Subcutaneous abdominal adipose tissue (tissue), 5 donors: ENCODE results near the gene LACC1.
A peak's percentile ranks its signal among the peaks of the same experiment; 100 is the strongest.

Experiments used
- H3K27ac ChIP-seq: one replicate; pipeline ENCODE4 v1.7.0; 2013; ENCODE audit warnings: low read depth, mild to moderate bottlenecking, inconsistent platforms, low read length, moderate library complexity
- H3K27me3 ChIP-seq, 5 donors: one replicate each; pipeline ENCODE4 v1.7.0; 2013; ENCODE audit warnings: low read length in 5 of 5, inconsistent platforms in 1 of 5; ENCODE audit not compliant: control insufficient read depth in 5 of 5, insufficient read depth in 4 of 5
- H3K36me3 ChIP-seq, 5 donors: one replicate each; pipeline ENCODE4 v1.7.0; 2013; ENCODE audit warnings: low read length in 5 of 5; ENCODE audit not compliant: control insufficient read depth in 5 of 5, insufficient read depth in 5 of 5
- H3K4me1 ChIP-seq, 5 donors: one replicate each; pipeline ENCODE4 v1.7.0; 2013; ENCODE audit warnings: low read length in 5 of 5, mild to moderate bottlenecking in 3 of 5, moderate library complexity in 1 of 5; ENCODE audit not compliant: control insufficient read depth in 5 of 5, insufficient read depth in 5 of 5
- H3K4me3 ChIP-seq, 5 donors: one replicate each; pipeline ENCODE4 v1.7.0; 2013; ENCODE audit warnings: low read length in 5 of 5, low read depth in 1 of 5
- H3K9ac ChIP-seq, 5 donors: one replicate each; pipeline ENCODE4 v1.7.0; 2013; ENCODE audit warnings: low read length in 5 of 5, mild to moderate bottlenecking in 4 of 5, moderate library complexity in 3 of 5
- H3K9me3 ChIP-seq, 5 donors: one replicate each; pipeline ENCODE4 v1.7.0; 2013; ENCODE audit warnings: low read length in 5 of 5; ENCODE audit not compliant: control insufficient read depth in 5 of 5
- donor health status: healthy.
- donor health status: healthy.
- donor health status: healthy.
- donor health status: healthy.
- donor health status: healthy.

The LACC1 gene

DNA sequence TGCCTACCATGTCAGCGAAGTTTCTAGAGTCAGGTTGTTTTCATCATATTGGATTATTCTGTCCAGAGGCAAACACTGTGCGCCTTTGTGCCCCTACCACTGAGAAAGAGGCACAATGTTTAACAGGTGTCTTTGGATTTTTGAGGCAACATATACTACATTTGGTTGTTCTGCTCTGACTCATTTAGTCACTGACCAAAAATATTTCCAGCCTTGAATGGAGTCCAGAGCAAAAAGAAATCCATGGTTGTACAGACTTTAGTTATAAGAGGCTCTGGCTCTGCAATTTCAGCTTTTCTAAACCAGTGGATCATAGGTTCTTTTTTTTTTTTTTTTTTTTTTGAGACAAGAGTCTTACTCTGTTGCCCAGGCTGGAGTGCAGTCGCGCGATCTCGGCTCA is 35.7 kb downstream of the LACC1 start:
- Histone ChIP-seq H3K4me3 (no peak overlapping the region), H3K9ac (no peak overlapping the region), H3K27ac (no peak overlapping the region), H3K27me3 (peaks cover 0 to 3% (median 0%) of the 10 kb centered on the region in 5 donors), H3K4me1 (no peaks in the 10 kb centered on the region), H3K36me3 (no peaks in the 10 kb centered on the region), H3K9me3 (no peaks in the 10 kb centered on the region)

DNA sequence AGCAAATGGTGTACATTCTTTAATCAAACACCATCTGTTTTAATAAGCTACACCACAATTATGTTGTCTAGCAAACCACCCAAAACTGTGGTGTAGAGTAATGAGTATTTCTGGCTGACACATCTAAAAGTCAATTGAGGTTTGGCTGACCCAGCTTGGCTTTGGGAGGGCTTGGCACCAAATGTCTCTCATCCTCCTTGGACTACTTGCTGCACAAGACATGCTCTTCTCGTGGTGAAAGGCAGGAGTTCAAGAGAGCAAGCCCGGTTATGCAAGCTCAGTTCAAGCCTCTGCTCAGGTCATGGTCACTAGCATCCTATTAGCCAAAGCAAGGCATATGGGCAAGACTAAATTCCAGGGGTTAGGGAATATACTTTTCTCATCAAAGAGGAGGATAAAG is 37.1 kb downstream of the LACC1 start:
- no peaks in the 10 kb centered on the region for H3K4me1 ChIP-seq
- H3K9me3 ChIP-seq = no peaks in the 10 kb centered on the region
- peaks cover 0 to 3% (median 0%) of the 10 kb centered on the region in 5 donors for H3K27me3 ChIP-seq
- H3K36me3 ChIP-seq = no peaks in the 10 kb centered on the region
- H3K9ac ChIP-seq = no peak overlapping the region
- no peak overlapping the region for H3K27ac ChIP-seq
- no peak overlapping the region for H3K4me3 ChIP-seq

DNA sequence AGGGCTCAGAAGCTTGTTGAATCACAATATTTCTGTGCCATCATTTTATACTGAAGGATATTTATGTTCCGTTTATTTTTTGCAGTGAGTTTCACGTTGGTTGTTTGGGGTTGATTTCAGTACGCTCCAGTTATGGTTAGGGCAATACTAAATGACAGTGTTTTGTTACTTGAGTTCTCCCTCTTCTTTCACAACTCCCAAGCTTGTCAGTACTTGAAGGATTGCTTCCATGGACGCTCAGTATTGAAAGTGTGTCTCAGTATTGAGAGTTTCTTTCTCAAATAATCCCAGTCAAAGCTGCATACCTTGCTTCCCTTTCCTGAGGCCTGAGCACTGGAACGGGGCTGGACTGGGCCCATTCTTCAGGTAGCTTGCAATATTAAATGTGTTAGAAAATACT is 38.9 kb downstream of the LACC1 start:
- H3K9ac ChIP-seq = no peak overlapping the region
- no peaks in the 10 kb centered on the region for H3K9me3 ChIP-seq
- no peaks in the 10 kb centered on the region for H3K36me3 ChIP-seq
- H3K27me3 ChIP-seq = peaks cover 0 to 3% (median 0%) of the 10 kb centered on the region in 5 donors
- H3K4me3 ChIP-seq = no peak overlapping the region
- H3K4me1 ChIP-seq = no peaks in the 10 kb centered on the region
- no peak overlapping the region for H3K27ac ChIP-seq

DNA sequence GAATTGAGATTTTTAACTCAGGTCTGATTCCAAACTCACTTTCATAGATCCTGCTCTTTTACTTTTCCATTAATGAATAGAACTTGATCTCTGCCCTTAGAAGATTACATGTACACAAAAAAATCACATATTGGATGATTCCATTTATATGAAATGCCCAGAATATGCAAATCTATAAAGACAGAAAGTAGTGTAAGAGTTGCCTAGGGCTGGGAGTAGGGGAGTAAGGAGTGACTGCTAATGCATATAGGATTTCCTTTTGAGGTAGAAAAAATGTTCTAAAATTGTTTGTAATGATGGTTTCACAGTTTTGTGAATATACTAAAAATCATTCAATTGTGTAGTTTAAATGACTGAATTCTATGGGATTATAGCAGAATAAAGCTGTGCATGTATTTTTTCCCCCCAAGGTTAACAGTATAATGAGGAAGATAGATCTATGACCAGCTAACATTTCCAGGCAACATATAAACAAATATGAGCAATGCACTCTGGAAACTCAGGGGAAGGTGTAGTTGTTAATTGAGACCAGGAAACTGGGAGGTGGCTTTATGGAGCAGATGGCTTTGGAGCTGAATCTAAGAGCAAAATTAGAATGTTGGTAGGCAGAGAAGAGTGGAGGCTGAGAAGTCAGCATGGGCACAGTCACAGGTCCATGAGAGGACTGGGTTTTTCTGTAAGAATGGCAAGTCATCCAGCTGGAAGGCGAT is 41.4 kb downstream of the LACC1 start:
- Histone ChIP-seq H3K4me3 (no peak overlapping the region), H3K9ac (peak overlapping the region in 1 of 5 donors; percentile 4), H3K27ac (no peak overlapping the region), H3K36me3 (no peaks in the 10 kb centered on the region), H3K4me1 (no peaks in the 10 kb centered on the region), H3K27me3 (peaks cover 0 to under 1% (median 0%) of the 10 kb centered on the region in 5 donors), H3K9me3 (no peaks in the 10 kb centered on the region)

DNA sequence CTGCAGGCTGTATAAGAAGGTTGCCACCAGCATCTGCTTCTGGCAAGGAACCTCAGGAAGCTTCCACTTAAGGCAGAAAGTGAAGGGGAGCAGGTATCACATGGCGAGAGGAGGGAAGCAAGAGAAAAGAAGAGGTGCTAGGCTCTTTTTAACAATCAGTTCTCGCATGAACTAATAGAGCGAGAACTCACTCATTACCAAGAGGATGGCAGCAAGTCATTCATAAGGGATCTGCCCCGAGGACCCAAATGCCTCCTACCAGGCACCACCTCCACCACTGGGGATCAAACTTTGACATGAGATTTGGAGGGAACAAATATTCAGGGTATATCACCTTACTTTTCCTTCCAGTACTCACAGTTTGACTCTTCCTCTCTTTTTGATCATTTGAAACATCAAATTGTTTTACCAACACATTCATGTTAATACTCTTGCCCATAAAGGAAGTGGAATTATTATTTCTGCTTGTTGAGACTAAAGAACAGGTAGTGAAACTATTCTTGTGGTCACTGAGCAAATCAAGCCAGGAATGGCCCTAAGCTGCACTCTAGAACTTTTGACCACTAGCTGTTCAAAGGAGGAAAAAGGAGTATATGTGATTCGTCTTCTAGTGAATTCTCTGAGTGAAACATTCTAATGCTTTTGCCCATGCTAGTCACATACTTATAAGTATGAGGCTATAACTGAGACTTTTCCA is 45.0 kb downstream of the LACC1 start:
- Histone ChIP-seq H3K4me3 (no peak overlapping the region), H3K9me3 (no peaks in the 10 kb centered on the region), H3K27ac (no peak overlapping the region), H3K9ac (no peak overlapping the region), H3K36me3 (no peaks in the 10 kb centered on the region), H3K27me3 (no peaks in the 10 kb centered on the region), H3K4me1 (no peaks in the 10 kb centered on the region)

DNA sequence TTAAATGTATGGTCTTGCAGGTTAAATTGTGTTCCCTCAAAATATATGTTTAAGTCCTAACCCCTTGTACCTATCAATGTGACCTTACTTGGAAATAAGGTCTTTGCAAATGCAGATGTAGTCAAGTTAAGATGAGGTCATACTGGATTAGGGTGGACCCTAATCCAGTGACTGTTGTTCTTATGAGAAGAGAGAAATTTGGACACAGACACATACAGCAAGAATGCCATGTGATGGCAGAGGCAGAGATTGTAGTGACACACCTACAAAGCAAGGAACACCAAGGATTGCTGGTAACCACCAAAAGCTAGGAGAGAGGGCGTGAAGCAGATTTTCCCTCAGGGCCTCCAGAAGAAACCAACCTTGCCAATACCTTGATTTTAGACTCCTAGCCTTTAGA is 50.2 kb downstream of the LACC1 start:
- Histone ChIP-seq H3K4me1 (no peaks in the 10 kb centered on the region), H3K27me3 (no peaks in the 10 kb centered on the region), H3K27ac (no peak overlapping the region)

DNA sequence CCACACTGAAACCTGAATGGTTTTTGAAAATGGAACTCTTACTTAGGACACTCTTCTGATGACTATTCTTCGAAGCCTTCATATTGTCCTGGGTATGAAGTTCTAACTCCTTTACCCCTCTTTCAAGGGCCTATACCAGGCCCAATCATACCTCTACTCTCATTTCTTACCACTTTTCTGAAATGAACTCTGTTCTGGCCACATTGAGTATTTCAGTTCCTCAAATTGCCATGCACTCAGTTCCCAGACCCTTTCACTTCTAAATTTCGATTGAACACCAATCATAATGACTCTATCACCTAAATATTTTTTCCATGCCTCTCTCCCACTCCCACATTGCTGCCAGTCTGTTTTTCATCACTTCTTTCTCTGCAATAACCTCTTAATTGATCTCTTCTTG is 53.7 kb downstream of the LACC1 start:
- H3K27me3 ChIP-seq = no peaks in the 10 kb centered on the region

More for the DNA sequence above, 50.2 kb downstream of the LACC1 start:
- Histone ChIP-seq H3K4me3 (no peak overlapping the region), H3K9ac (no peak overlapping the region), H3K36me3 (no peaks in the 10 kb centered on the region), H3K9me3 (no peaks in the 10 kb centered on the region)

DNA sequence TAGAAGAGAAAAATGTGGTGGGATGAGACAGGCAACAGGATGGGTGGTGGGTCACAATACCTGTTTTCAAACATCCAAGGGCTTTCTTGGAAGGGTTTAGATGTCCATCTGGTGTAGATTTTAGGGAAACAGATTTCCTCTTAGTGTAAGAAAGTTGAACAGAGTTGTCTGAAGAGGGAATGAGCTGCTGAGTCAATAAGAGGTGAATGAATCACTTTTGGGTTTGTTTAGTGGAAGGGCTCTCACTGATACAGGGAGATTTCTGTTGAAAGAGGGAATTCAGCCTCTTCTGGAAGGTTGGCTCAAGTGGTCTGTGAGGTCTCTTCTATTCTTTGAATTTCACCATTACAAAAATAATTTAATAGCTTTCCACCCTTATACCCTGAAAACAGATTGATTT is 54.6 kb downstream of the LACC1 start:
- H3K27me3 ChIP-seq = peaks cover 0 to 2% (median 0%) of the 10 kb centered on the region in 5 donors
- H3K9me3 ChIP-seq = no peaks in the 10 kb centered on the region
- H3K4me1 ChIP-seq = peaks cover 5 to 31% (median 7%) of the 10 kb centered on the region in 5 donors
- H3K9ac ChIP-seq = no peak overlapping the region
- no peak overlapping the region for H3K4me3 ChIP-seq
- no peaks in the 10 kb centered on the region for H3K36me3 ChIP-seq
- H3K27ac ChIP-seq = no peak overlapping the region

More for the DNA sequence above, 53.7 kb downstream of the LACC1 start:
- Histone ChIP-seq H3K4me1 (peaks cover 5 to 25% (median 7%) of the 10 kb centered on the region in 5 donors), H3K4me3 (no peak overlapping the region), H3K36me3 (no peaks in the 10 kb centered on the region), H3K27ac (no peak overlapping the region), H3K9me3 (no peaks in the 10 kb centered on the region), H3K9ac (no peak overlapping the region)

DNA sequence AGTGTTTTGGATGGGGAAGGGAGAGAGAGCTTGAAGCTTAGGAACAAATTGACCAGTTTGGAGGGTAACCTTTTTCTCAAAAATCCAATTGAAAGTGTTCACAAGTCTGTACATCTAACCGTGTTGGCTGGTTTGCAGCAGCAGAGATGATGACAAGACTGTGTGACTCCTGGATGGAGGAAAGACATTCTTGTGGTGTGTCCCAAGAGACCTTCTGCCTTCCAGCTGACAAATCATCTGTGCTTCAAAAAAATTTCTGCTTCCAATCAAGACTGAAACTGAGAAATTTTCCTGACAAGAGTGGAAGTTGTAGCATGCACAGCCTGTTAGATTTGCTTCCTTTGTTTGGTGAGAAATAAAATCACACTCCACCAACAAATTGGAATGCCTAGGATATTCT is 56.2 kb downstream of the LACC1 start:
- H3K4me1 ChIP-seq = peaks cover 5 to 32% (median 7%) of the 10 kb centered on the region in 5 donors
- no peak overlapping the region for H3K4me3 ChIP-seq

DNA sequence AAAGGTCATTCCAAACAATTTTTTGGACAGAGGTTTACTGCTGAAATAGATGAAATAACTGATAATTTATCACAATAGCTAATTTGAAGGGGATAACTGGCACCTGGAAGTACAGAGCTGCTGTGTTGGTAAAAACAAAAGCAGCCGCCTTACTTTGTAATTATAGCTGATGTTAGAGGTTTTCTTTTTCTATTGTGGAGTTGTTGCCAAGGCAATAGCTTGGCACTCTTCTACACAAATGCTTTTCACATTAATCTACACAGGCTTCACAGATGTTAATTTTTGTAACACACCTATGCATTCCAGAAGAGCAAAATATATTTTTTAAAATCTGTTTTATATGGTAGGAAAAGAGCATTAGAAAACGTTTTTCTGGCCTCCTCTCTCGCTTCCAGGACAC is 56.9 kb downstream of the LACC1 start:
- Histone ChIP-seq H3K9ac (no peak overlapping the region), H3K27ac (no peak overlapping the region), H3K27me3 (peaks cover 0 to 7% (median 3%) of the 10 kb centered on the region in 5 donors), H3K4me3 (no peak overlapping the region), H3K36me3 (no peaks in the 10 kb centered on the region), H3K4me1 (peaks cover 5 to 32% (median 7%) of the 10 kb centered on the region in 5 donors), H3K9me3 (no peaks in the 10 kb centered on the region)

More for the DNA sequence above, 56.2 kb downstream of the LACC1 start:
- Histone ChIP-seq H3K27ac (no peak overlapping the region), H3K36me3 (no peaks in the 10 kb centered on the region), H3K9me3 (no peaks in the 10 kb centered on the region), H3K9ac (no peak overlapping the region), H3K27me3 (peaks cover 0 to 3% (median 0%) of the 10 kb centered on the region in 5 donors)
